GM23338 (cell line): Measurements from ENCODE around the gene ADRA2A.

ENCODE experiments used
- EZH2 ChIP-seq: fragments of 200-600 bp; sonication (generic); IDR thresholded peaks from one replicate; pipeline ENCODE4 v1.8.0; 2017; ENCODE audit warnings: antibody characterized with exemption, mild to moderate bottlenecking, low read depth; ENCODE audit not compliant: unreplicated experiment
- EZH2phosphoT487 ChIP-seq: fragments of 200-600 bp; sonication (generic); IDR thresholded peaks from one replicate; pipeline ENCODE4 v1.8.1; 2018; ENCODE audit warnings: antibody characterized with exemption; ENCODE audit not compliant: unreplicated experiment
- JUNB ChIP-seq: IDR thresholded peaks from one replicate; pipeline ENCODE4 v1.6.1; 2016; ENCODE audit warnings: antibody characterized with exemption; ENCODE audit not compliant: unreplicated experiment
- POLR2AphosphoS5 ChIP-seq: IDR thresholded peaks from 2 replicates; pipeline ENCODE4 v1.6.1; 2016; ENCODE audit warnings: antibody characterized with exemption, low read depth
- REST ChIP-seq: IDR thresholded peaks from one replicate; pipeline ENCODE4 v1.6.1; 2018; ENCODE audit warnings: antibody characterized with exemption; ENCODE audit not compliant: unreplicated experiment
- TF ChIP-seq, protein P1 (sequence below), 2 experiments: fragments of 200-600 bp in 1 of 2; sonication (generic) in 1 of 2; conservative IDR thresholded peaks; 2 replicates each; pipeline versions ENCODE4 v1.5.1 to v1.6.1; 2016 to 2017; ENCODE audit warnings: antibody characterized with exemption in 2 of 2, low read depth in 2 of 2, mild to moderate bottlenecking in 2 of 2, moderate library complexity in 1 of 2

GRCh38 chr10:111030042-111030750, 46.6 kb upstream of the ADRA2A start:
- no peak for TF ChIP-seq REST
- TF ChIP-seq, protein P1, sequence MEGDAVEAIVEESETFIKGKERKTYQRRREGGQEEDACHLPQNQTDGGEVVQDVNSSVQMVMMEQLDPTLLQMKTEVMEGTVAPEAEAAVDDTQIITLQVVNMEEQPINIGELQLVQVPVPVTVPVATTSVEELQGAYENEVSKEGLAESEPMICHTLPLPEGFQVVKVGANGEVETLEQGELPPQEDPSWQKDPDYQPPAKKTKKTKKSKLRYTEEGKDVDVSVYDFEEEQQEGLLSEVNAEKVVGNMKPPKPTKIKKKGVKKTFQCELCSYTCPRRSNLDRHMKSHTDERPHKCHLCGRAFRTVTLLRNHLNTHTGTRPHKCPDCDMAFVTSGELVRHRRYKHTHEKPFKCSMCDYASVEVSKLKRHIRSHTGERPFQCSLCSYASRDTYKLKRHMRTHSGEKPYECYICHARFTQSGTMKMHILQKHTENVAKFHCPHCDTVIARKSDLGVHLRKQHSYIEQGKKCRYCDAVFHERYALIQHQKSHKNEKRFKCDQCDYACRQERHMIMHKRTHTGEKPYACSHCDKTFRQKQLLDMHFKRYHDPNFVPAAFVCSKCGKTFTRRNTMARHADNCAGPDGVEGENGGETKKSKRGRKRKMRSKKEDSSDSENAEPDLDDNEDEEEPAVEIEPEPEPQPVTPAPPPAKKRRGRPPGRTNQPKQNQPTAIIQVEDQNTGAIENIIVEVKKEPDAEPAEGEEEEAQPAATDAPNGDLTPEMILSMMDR (conservative IDR thresholded peaks at IDR 0.05; ENCODE audit: low read depth in 2 of 2): no peak
- TF ChIP-seq POLR2AphosphoS5: no peak
- no peak for TF ChIP-seq EZH2
- TF ChIP-seq JUNB: no peak
- no peak for TF ChIP-seq EZH2phosphoT487
